NCI-H748 (cell line): ENCODE measurements around the gene IKZF1.

Experiments
- DNase-seq: peaks from one replicate; lab custom pipeline; 2025; ENCODE audit not compliant: unreplicated experiment; lab: John Stamatoyannopoulos, UW

IKZF1 gene

GRCh38 chr7:50307368-50308032 is 3.0 kb downstream of the IKZF1 start:
- DNase-seq, result no peak

- no peak for DNase-seq
Measured at GRCh38 chr7:50308203-50308531, 3.7 kb downstream of the IKZF1 start.

GRCh38 chr7:50308532-50309385 is 4.2 kb downstream of the IKZF1 start:
- no peak for DNase-seq

- DNase-seq, result no peak
Measured at GRCh38 chr7:50309721-50310120, 5.2 kb downstream of the IKZF1 start.

GRCh38 chr7:50310361-50310760 is 5.8 kb downstream of the IKZF1 start:
- no peak for DNase-seq

GRCh38 chr7:50310956-50311355 is 6.4 kb downstream of the IKZF1 start:
- no peak for DNase-seq

GRCh38 chr7:50312250-50313162 is 8.0 kb downstream of the IKZF1 start:
- DNase-seq, result no peak

GRCh38 chr7:50314836-50315592 is 10.5 kb downstream of the IKZF1 start:
- no peak for DNase-seq

GRCh38 chr7:50315739-50316671 is 11.5 kb downstream of the IKZF1 start:
- no peak for DNase-seq

GRCh38 chr7:50317221-50317678 is 12.7 kb downstream of the IKZF1 start:
- DNase-seq, result no peak

GRCh38 chr7:50317697-50318669 is 13.5 kb downstream of the IKZF1 start:
- no peak for DNase-seq

- DNase-seq, result peak; percentile 22
Measured at GRCh38 chr7:50321487-50322067, 17.1 kb downstream of the IKZF1 start.

GRCh38 chr7:50324113-50324512 is 19.6 kb downstream of the IKZF1 start:
- no peak for DNase-seq

GRCh38 chr7:50327443-50327842 is 22.9 kb downstream of the IKZF1 start:
- no peak for DNase-seq

GRCh38 chr7:50329775-50330174 is 25.3 kb downstream of the IKZF1 start:
- DNase-seq, result no peak

- DNase-seq, result no peak
Measured at GRCh38 chr7:50330254-50330653, 25.7 kb downstream of the IKZF1 start.

GRCh38 chr7:50330696-50331095 is 26.2 kb downstream of the IKZF1 start:
- DNase-seq, result no peak

GRCh38 chr7:50331564-50332208 is 27.2 kb downstream of the IKZF1 start:
- no peak for DNase-seq
